ENCODE results near the gene TMTC1. TPM values are rescaled to one million over a fixed set of nuclear protein-coding genes. Genes with fewer than 3 reads are reported as not detected.

The TMTC1 gene
- total and polyA plus RNA-seq, 8 donors: 1.2 to 5.1 (median 2.8) TPM

- no peak for FAIRE-seq
- ATAC-seq: no peak
- H3K9me3 ChIP-seq: no peaks in the 10 kb centered on the region
- H3K27me3 ChIP-seq: no peaks in the 10 kb centered on the region
- H3K27ac ChIP-seq: no peak overlapping the region
- no peak for DNase-seq
- intact Hi-C loops (cut with DNase I): no loop called here
- 84 to 91% methylated on average over 7 of the region's 7 CpGs for WGBS, 2 donors
- H3K4me1 ChIP-seq: no peaks in the 10 kb centered on the region
- H3K36me3 ChIP-seq: no peaks in the 10 kb centered on the region
- H3K4me3 ChIP-seq: no peak overlapping the region
- TF ChIP-seq, protein P1, sequence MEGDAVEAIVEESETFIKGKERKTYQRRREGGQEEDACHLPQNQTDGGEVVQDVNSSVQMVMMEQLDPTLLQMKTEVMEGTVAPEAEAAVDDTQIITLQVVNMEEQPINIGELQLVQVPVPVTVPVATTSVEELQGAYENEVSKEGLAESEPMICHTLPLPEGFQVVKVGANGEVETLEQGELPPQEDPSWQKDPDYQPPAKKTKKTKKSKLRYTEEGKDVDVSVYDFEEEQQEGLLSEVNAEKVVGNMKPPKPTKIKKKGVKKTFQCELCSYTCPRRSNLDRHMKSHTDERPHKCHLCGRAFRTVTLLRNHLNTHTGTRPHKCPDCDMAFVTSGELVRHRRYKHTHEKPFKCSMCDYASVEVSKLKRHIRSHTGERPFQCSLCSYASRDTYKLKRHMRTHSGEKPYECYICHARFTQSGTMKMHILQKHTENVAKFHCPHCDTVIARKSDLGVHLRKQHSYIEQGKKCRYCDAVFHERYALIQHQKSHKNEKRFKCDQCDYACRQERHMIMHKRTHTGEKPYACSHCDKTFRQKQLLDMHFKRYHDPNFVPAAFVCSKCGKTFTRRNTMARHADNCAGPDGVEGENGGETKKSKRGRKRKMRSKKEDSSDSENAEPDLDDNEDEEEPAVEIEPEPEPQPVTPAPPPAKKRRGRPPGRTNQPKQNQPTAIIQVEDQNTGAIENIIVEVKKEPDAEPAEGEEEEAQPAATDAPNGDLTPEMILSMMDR (IDR thresholded peaks at IDR 0.05): no peak
These were observed 80.8 kb downstream of the TMTC1 start for GRCh38 chr12:29702972-29703371.

- Histone ChIP-seq H3K27ac (no peak overlapping the region), H3K4me3 (no peak overlapping the region), H3K27me3 (no peaks in the 10 kb centered on the region), H3K9me3 (no peaks in the 10 kb centered on the region), H3K4me1 (no peaks in the 10 kb centered on the region), H3K36me3 (no peaks in the 10 kb centered on the region)
- DNase-seq: no peak
- no peak for FAIRE-seq
- WGBS, 2 donors: 79 to 87% methylated on average over 5 of the region's 5 CpGs
- intact Hi-C loops (cut with DNase I): no loop called here
- TF ChIP-seq, protein P1 (IDR thresholded peaks at IDR 0.05): no peak
- no peak for ATAC-seq
These were observed 81.5 kb downstream of the TMTC1 start for GRCh38 chr12:29702222-29702621.

DNA sequence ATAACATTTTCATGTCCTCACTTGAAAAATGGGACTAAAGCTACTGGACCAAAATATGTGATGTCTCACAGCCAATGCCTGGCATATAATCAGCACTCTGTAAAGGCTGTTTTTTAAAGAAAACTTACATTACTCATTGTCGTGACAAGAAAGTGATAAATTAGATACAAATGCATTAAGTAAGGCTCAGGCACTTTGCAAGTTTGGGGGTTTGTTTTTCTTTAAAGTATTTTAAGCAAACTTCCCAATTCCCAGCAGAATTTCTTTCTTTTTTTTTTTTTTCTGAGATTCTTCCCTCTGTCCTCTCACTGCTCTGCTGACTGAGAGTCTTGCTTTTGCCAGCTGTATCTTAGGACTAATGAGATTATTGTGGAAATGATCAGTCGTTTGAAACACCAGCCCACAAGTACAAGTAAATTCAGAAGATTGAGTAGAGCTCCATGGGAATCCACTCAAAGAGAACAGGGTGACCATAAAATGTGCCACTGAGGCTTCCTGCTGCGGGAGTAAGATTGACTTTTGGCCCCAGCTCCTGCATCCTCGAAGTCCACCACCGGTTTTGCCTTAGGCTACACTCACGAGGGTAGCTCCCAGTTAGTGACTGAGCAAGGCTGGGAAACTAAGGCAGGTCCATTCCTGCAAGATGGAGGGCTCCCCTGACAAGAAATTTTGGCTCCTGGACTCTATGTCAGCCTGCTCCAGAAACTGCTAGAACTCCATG lies 82.8 kb downstream of the TMTC1 start:
- intact Hi-C loops (cut with DNase I): no loop called here
- H3K4me1 ChIP-seq: no peaks in the 10 kb centered on the region
- TF ChIP-seq, protein P1 (IDR thresholded peaks at IDR 0.05): no peak
- H3K36me3 ChIP-seq: no peaks in the 10 kb centered on the region
- FAIRE-seq (no peak), DNase-seq (no peak), ATAC-seq (no peak)
- WGBS, 2 donors: 46 to 52% methylated on average over 6 of the region's 6 CpGs
- no peak overlapping the region for H3K27ac ChIP-seq
- H3K9me3 ChIP-seq: no peaks in the 10 kb centered on the region
- no peaks in the 10 kb centered on the region for H3K27me3 ChIP-seq
- H3K4me3 ChIP-seq: no peak overlapping the region

- H3K27me3 ChIP-seq: no peaks in the 10 kb centered on the region
- no peak overlapping the region for H3K27ac ChIP-seq
- FAIRE-seq (no peak), ATAC-seq (no peak), DNase-seq (no peak)
- no peaks in the 10 kb centered on the region for H3K9me3 ChIP-seq
- no peaks in the 10 kb centered on the region for H3K4me1 ChIP-seq
- TF ChIP-seq, protein P1 (IDR thresholded peaks at IDR 0.05): no peak
- 6 to 26% methylated on average over 1 of the region's 1 CpG for WGBS, 2 donors
- intact Hi-C loops (cut with DNase I): loop anchor here in 1 of 3 donors (10.0 kb wide), 1 partner anchor 176 kb away; no protein-coding TSS in a partner anchor
- H3K4me3 ChIP-seq: no peak overlapping the region
- no peaks in the 10 kb centered on the region for H3K36me3 ChIP-seq
These were observed 85.0 kb downstream of the TMTC1 start for GRCh38 chr12:29698756-29699155.

DNA sequence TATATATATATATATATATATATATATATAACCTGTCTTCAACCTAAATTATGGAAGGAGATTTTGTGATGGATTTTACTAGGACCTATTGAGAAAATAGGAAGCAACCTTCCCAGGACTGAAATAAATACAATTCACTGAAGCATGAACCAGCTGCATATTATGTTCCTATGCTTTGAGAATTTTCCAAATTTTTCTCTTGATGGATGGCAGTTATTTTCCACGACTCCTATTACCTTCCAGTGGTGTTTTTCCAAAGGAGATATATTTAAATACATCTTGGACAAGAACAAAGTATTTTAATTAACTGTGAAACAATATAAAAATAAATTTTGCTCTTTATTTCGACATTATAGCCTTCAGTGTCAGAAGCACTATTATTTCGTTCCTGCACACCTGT lies 87.9 kb downstream of the TMTC1 start:
- DNase-seq: no peak
- intact Hi-C loops (cut with DNase I): loop anchor here in 1 of 3 donors (10.0 kb wide), 1 partner anchor 179 kb away; no protein-coding TSS in a partner anchor
- 58 to 68% methylated on average over 3 of the region's 3 CpGs for WGBS, 2 donors
- Histone ChIP-seq H3K36me3 (no peaks in the 10 kb centered on the region), H3K27me3 (no peaks in the 10 kb centered on the region), H3K4me1 (no peaks in the 10 kb centered on the region), H3K4me3 (no peak overlapping the region), H3K9me3 (no peaks in the 10 kb centered on the region), H3K27ac (no peak overlapping the region)
- TF ChIP-seq, protein P1 (IDR thresholded peaks at IDR 0.05): no peak
- no peak for FAIRE-seq
- no peak for ATAC-seq

Data from pancreas (tissue), 10 donors.